Endometrium (tissue), 2 donors: ENCODE data around the gene KIAA2012.

Source experiments
- FAIRE-seq: peaks from 2 replicates; lab custom pipeline; 2012; peaks lifted over from hg19 to GRCh38; lab: Jason Lieb, UNC
- donor health status: control.
- donor health status: control.

KIAA2012 gene

DNA sequence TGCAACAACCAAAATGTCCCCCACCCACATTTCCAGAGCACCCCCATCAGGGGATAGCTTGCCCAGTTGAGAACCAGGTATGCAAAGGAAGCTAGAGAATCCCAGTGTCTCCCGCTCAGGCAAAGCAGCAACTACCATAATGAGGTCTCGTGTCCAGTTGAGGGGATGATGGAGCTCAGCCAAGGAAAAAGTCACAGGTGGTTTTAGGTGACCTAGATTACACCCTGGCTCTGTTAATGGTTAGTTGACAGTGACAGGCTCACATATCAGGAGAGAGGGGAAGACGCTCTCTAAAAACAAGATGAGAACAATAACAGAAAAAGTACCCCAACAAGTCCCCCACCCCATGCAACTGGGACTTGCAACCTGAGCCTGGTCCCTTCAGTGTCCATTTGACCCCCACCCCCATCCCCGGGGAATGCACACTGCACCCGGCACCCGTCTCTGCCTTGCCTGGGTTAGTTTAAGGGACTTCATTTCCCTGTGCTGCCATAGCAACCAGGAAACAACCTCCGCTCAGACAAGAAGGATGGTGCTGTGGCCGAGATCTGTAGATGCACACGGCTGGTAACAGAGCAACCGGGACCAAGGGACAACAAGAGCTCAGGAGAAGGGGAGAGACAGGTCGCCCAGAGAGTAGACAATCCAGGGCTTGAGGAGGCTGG lies at the start of gene KIAA2012:
Gene KIAA2012 (plus strand): TSS at position 519 of the 665 bp plus-strand sequence. CDS start 373 bp downstream, outside the sequence.
- no peak for FAIRE-seq

- no peak for FAIRE-seq
These were observed 49.2 kb upstream of the KIAA2012 start for GRCh38 chr2:202023904-202024266.

GRCh38 chr2:202024871-202025270 lies 48.2 kb upstream of the KIAA2012 start:
- FAIRE-seq = no peak

- FAIRE-seq = no peak
These were observed 47.2 kb upstream of the KIAA2012 start for GRCh38 chr2:202025816-202026215.

DNA sequence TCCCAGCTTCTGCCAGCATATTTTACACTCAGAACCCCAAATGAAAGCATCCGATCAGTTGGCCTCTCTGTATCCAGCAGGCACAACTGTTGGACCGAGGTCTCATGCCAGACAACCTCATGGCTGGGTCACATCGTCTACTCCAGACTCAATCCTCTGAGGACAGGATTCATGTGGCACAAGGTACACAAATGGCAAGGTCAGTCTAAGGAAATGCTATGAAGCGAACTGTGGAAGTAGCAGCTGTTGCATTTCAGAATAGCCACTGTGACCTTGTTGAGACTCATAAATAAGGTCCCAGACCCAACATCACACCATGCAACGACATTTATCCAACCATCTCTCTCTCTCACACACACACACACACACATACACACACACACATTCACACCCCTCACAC lies 46.5 kb upstream of the KIAA2012 start:
- FAIRE-seq = no peak

- no peak for FAIRE-seq
These were observed 42.4 kb upstream of the KIAA2012 start for GRCh38 chr2:202030691-202031090.

- no peak for FAIRE-seq
These were observed 41.7 kb upstream of the KIAA2012 start for GRCh38 chr2:202031246-202031951.

GRCh38 chr2:202032846-202033316 lies 40.2 kb upstream of the KIAA2012 start:
- FAIRE-seq = no peak

DNA sequence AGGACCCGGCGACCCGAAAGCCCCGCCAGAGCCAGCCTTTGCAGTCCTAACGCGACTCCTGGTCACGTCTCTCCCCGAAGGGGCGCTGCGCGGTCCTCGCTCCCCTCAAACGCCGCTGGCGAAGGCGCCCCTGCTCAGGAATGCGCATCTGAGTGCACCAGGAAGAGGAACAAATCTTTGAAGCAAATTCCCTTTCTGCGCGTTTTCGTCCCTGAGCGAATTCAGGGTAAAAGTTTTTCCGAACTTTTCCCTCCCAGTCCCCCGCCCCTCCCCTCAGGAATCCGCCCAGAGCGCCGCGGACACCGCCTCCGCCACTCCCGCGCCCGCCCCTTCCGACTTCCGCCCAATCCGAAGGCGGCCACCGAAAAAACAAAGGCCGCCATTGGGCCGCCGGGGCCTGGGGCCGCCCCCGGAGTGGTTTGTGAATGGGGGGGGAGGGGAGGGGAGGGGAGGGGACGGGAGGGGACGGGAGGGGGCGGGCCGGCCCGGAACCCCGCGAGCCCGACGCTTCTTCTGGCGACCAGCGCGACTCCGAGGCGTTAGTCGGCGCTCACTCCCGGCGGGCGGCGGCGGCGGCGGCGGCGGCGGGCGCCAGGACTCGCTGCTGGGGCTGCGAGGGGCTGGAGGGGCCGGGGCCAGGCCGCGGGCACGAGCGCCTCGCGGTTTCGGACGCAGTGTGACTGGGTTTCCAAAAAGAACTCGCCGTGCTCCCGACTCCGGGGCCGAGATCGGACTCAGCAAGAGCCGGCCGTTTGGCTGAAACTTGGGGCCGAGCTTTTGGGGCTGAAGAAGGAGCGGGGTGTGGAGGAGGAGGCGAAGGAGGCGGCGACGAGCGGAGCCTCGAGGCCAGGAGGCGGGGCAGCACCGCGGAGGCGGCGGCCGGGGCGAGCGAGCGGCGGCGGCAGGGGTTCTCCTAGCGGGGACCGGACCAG lies 39.5 kb upstream of the KIAA2012 start, which contains the start of gene FZD7:
Gene FZD7 (plus strand): TSS at position 539 of the 932 bp plus-strand sequence. CDS start 793 bp downstream, outside the sequence.
- FAIRE-seq = no peak

GRCh38 chr2:202034249-202035088 lies 38.6 kb upstream of the KIAA2012 start:
- FAIRE-seq = no peak

GRCh38 chr2:202035089-202035940 lies 37.7 kb upstream of the KIAA2012 start:
- FAIRE-seq = no peak

- FAIRE-seq = no peak
These were observed 37.1 kb upstream of the KIAA2012 start for GRCh38 chr2:202035941-202036372.

GRCh38 chr2:202036601-202037037 lies 36.4 kb upstream of the KIAA2012 start:
- no peak for FAIRE-seq

DNA sequence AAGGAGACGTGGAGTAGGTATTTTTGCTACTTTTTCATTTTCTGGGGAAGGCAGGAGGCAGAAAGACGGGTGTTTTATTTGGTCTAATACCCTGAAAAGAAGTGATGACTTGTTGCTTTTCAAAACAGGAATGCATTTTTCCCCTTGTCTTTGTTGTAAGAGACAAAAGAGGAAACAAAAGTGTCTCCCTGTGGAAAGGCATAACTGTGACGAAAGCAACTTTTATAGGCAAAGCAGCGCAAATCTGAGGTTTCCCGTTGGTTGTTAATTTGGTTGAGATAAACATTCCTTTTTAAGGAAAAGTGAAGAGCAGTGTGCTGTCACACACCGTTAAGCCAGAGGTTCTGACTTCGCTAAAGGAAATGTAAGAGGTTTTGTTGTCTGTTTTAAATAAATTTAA lies 36.0 kb upstream of the KIAA2012 start:
- FAIRE-seq = no peak

- FAIRE-seq = no peak
These were observed 34.4 kb upstream of the KIAA2012 start for GRCh38 chr2:202038471-202039277.

- no peak for FAIRE-seq
These were observed 33.6 kb upstream of the KIAA2012 start for GRCh38 chr2:202039278-202040078.

DNA sequence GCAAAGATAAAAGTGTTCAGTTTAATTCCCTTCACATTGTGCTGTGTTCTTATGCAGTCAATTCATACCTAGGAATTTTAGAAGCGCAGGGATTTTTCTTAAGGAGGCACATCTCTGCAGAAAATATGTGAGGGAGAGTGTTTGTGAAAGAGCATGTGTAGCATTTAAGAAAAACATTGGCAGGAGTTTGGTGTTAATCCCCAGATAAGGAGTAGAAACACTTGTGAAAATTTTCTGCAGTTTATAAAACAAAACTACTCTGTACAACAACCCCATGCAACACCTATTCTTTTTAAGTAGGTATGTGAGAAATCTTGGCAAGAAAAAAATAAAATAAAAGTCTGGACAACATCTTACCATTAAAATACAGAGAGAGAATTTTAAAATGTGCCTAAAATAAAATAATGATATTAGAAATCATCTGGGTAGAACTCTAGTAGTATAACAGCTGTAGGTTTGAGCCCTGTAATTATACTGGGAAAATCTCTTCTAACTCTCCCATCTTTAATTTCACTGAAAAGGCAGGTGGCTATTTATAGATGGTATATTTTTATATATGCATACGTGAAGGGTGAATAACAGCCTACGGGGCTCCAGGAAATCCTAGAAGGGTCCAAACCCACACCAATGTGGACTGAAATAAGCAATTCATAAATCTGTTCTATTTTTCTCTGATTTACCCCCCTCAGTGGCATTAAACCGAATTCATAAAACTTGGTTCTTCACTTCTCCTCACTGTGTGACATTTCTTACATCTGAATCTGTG lies 32.8 kb upstream of the KIAA2012 start:
- FAIRE-seq = no peak

DNA sequence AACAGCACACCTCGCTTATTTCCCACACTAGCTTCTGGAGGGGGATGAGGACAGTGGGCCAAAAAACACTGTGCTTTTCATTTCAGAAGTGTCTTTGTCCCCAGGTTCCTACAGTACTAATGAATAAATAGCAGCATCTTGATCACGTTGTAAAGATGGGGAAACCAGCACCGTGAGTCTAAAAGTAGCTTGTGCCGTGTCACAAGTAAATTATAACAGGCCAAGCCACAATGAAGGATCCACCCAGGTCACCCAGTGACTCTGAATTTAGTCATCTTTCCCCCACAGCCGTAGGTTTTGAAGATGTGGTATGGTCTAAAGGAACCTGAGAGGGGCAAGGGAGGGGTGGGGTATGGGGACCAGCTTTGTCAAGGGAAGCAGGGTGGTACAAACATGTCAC lies 30.6 kb upstream of the KIAA2012 start:
- FAIRE-seq = no peak
